HepG2 (cell line): ENCODE measurements around the gene HMGN4. TPM values are rescaled to one million over a fixed set of nuclear protein-coding genes. Genes with fewer than 3 reads are reported as not detected.
A peak's percentile ranks its signal among the peaks of the same experiment; 100 is the strongest.

Experiments
- ARID2 ChIP-seq: sonication (generic); formaldehyde crosslinking; IDR thresholded peaks from 2 replicates; pipeline ENCODE4 v1.8.1; 2022; ENCODE audit warnings: mild to moderate bottlenecking, missing genetic modification reagents, borderline replicate concordance
- ARNT ChIP-seq: fragments of 450-650 bp; IDR thresholded peaks from 2 replicates; pipeline ENCODE4 v1.6.1; 2017
- ATF6 ChIP-seq: sonication (generic); formaldehyde crosslinking; conservative IDR thresholded peaks from 2 replicates; pipeline ENCODE4 v1.4.0; 2020; ENCODE audit warnings: missing genetic modification reagents
- CSRNP2 ChIP-seq: sonication (generic); formaldehyde crosslinking; conservative IDR thresholded peaks from 2 replicates; pipeline ENCODE4 v1.8.0; 2022; ENCODE audit warnings: low read depth, missing genetic modification reagents
- HIVEP1 ChIP-seq: sonication (generic); formaldehyde crosslinking; IDR thresholded peaks from 2 replicates; pipeline ENCODE4 v1.4.0; 2020; ENCODE audit warnings: mild to moderate bottlenecking, missing genetic modification reagents
- HNF4G ChIP-seq, 2 experiments: sonication (generic) in 1 of 2; formaldehyde crosslinking in 1 of 2; IDR thresholded peaks; 2 replicates each; pipeline versions ENCODE4 v1.4.0 to v1.6.1; 2011 to 2020; ENCODE audit warnings: borderline replicate concordance in 2 of 2, low read depth in 2 of 2, mild to moderate bottlenecking in 2 of 2, low read length in 1 of 2, missing genetic modification reagents in 1 of 2, moderate library complexity in 1 of 2
- MXD1 ChIP-seq: sonication (generic); formaldehyde crosslinking; IDR thresholded peaks from 2 replicates; pipeline ENCODE4 v1.4.0; 2020; ENCODE audit warnings: mild to moderate bottlenecking, missing genetic modification reagents
- MYPOP ChIP-seq: sonication (generic); formaldehyde crosslinking; IDR thresholded peaks from 2 replicates; pipeline ENCODE4 v1.8.1; 2023; ENCODE audit warnings: mild to moderate bottlenecking, moderate library complexity, missing genetic modification reagents
- NFRKB ChIP-seq: fragments of 450-650 bp; IDR thresholded peaks from 2 replicates; pipeline ENCODE4 v1.6.1; 2017
- RORA ChIP-seq: sonication (generic); formaldehyde crosslinking; IDR thresholded peaks from 2 replicates; pipeline ENCODE4 v1.5.0; 2020; ENCODE audit warnings: mild to moderate bottlenecking, missing genetic modification reagents, moderate library complexity
- THYN1 ChIP-seq: sonication (generic); formaldehyde crosslinking; IDR thresholded peaks from 2 replicates; pipeline ENCODE4 v1.8.1; 2023; ENCODE audit warnings: low read depth, mild to moderate bottlenecking, moderate library complexity, missing genetic modification reagents, borderline replicate concordance
- TRIM24 ChIP-seq: sonication (generic); formaldehyde crosslinking; IDR thresholded peaks from 2 replicates; pipeline ENCODE4 v1.8.0; 2022; ENCODE audit warnings: mild to moderate bottlenecking, missing genetic modification reagents
- ZNF460 ChIP-seq: sonication (generic); formaldehyde crosslinking; IDR thresholded peaks from 2 replicates; pipeline ENCODE4 v1.5.1; 2020; ENCODE audit warnings: missing genetic modification reagents, mild to moderate bottlenecking, borderline replicate concordance
- ZNF777 ChIP-seq: sonication (generic); formaldehyde crosslinking; IDR thresholded peaks from 2 replicates; pipeline ENCODE4 v1.4.0; 2020; ENCODE audit warnings: missing genetic modification reagents
- ZNF782 ChIP-seq: sonication (generic); formaldehyde crosslinking; IDR thresholded peaks from 2 replicates; pipeline ENCODE4 v1.4.0; 2020; ENCODE audit warnings: missing genetic modification reagents, mild to moderate bottlenecking, borderline replicate concordance
- ZNF790 ChIP-seq: sonication (generic); formaldehyde crosslinking; IDR thresholded peaks from 2 replicates; pipeline ENCODE4 v1.8.0; 2022; ENCODE audit warnings: missing genetic modification reagents, mild to moderate bottlenecking, borderline replicate concordance
- polyA plus RNA-seq, 8 experiments: library from polyadenylated mRNA; depleted of rRNA in 3 of 8; stranded (reverse) in 7 of 8; unstranded in 1 of 8; fragments of >200 nt; fragmentation: Illumina TruSeq in 4 of 8; extraction: Trizol in 4 of 8; gene quantifications; 2 replicates each; pipeline versions ENCODE4 v1.2.1 to v1.2.3, GENCODE V29; 2011 to 2016; ENCODE audit warnings: low read depth in 4 of 8, missing spikeins in 1 of 8, mixed read lengths in 1 of 8; ENCODE audit not compliant: insufficient read depth in 1 of 8
- total RNA-seq, 5 experiments: library from RNA; depleted of rRNA; stranded (reverse); fragments of >200 nt; fragmentation: Illumina TruSeq; extraction: Trizol; gene quantifications; 2 replicates each; pipeline ENCODE4 v1.2.3, GENCODE V29; 2016; ENCODE audit warnings: low read depth in 1 of 5
- TF ChIP-seq, protein P1 (sequence below): sonication (generic); formaldehyde crosslinking; IDR thresholded peaks from 2 replicates; pipeline ENCODE4 v1.4.0; 2020; ENCODE audit warnings: missing genetic modification reagents, borderline replicate concordance

Gene HMGN4
- total and polyA plus RNA-seq, 2 of the 13 experiments (the other 11 are each of a cell fraction or from before 2014, with no cell fraction given) = 39.9 to 52.1 TPM

GRCh38 chr6:26568601-26569432, 30.7 kb downstream of the HMGN4 start (continued):
- TF ChIP-seq ATF6 (CRISPR knock-in tag) (peak; percentile 93; the same call in 1 of the 2 replicates), CSRNP2 (CRISPR knock-in tag) (no peak), ZNF460 (CRISPR knock-in tag) (peak; percentile 8; the same call in 1 of the 2 replicates), THYN1 (CRISPR knock-in tag) (no peak), ARNT (no peak), HIVEP1 (no peak), ARID2 (CRISPR knock-in tag) (no peak), ZNF777 (CRISPR knock-in tag) (peak; percentile 57; the same call in 1 of the 2 replicates), MYPOP (CRISPR knock-in tag) (peak; percentile 68; the same call in 1 of the 2 replicates), MXD1 (no peak), ZNF790 (CRISPR knock-in tag) (no peak), TRIM24 (CRISPR knock-in tag) (no peak), RORA (CRISPR knock-in tag) (no peak), NFRKB (no peak), HNF4G (IDR thresholded peaks at IDR 0.05; ENCODE audit: borderline replicate concordance, low read depth, low read length) (no peak), HNF4G (CRISPR knock-in tag; IDR thresholded peaks at IDR 0.05; ENCODE audit: borderline replicate concordance, low read depth) (no peak), ZNF782 (CRISPR knock-in tag) (no peak)
- TF ChIP-seq, protein P1, sequence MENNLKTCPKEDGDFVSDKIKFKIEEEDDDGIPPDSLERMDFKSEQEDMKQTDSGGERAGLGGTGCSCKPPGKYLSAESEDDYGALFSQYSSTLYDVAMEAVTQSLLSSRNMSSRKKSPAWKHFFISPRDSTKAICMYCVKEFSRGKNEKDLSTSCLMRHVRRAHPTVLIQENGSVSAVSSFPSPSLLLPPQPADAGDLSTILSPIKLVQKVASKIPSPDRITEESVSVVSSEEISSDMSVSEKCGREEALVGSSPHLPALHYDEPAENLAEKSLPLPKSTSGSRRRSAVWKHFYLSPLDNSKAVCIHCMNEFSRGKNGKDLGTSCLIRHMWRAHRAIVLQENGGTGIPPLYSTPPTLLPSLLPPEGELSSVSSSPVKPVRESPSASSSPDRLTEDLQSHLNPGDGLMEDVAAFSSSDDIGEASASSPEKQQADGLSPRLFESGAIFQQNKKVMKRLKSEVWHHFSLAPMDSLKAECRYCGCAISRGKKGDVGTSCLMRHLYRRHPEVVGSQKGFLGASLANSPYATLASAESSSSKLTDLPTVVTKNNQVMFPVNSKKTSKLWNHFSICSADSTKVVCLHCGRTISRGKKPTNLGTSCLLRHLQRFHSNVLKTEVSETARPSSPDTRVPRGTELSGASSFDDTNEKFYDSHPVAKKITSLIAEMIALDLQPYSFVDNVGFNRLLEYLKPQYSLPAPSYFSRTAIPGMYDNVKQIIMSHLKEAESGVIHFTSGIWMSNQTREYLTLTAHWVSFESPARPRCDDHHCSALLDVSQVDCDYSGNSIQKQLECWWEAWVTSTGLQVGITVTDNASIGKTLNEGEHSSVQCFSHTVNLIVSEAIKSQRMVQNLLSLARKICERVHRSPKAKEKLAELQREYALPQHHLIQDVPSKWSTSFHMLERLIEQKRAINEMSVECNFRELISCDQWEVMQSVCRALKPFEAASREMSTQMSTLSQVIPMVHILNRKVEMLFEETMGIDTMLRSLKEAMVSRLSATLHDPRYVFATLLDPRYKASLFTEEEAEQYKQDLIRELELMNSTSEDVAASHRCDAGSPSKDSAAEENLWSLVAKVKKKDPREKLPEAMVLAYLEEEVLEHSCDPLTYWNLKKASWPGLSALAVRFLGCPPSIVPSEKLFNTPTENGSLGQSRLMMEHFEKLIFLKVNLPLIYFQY (CRISPR knock-in tag) = peak; percentile 72; the same call in 1 of the 2 replicates
